Measurements from ENCODE around the gene CRIP1.

- no peak for TF ChIP-seq CTCF (IDR thresholded peaks at IDR 0.05)
- TF ChIP-seq POLR2AphosphoS5 (IDR thresholded peaks at IDR 0.05), result no peak
These were observed 11.2 kb downstream of the CRIP1 start for GRCh38 chr14:105497671-105498429.

Measured in stomach (tissue), 4 donors.